Dermis microvascular lymphatic vessel endothelial cell (primary cell): Measurements from ENCODE around the gene SEZ6L. TPM values are rescaled to one million over a fixed set of nuclear protein-coding genes. Genes with fewer than 3 reads are reported as not detected.
"Not testable (repeated sequence)": the region's sequence is repeated elsewhere in the genome, so short reads cannot be mapped to it uniquely, and the experiment has no call there.

Experiments used
- DNase-seq, 2 donors: peaks; one replicate each; pipeline versions ENCODE4 v3.0.0 to v3.0.0-alpha.2; 2010; ENCODE audit warnings: low read depth in 2 of 2
- total RNA-seq: library from RNA; depleted of rRNA; stranded (reverse); fragments of >200 nt; gene quantifications from 2 replicates; pipeline ENCODE4 v1.2.1, GENCODE V29; 2014

Gene SEZ6L
- total RNA-seq, 1 donor from 2014 or later = not detected

GRCh38 chr22:26380072-26380830 lies 211.0 kb downstream of the SEZ6L start:
- DNase-seq = no peak

GRCh38 chr22:26382782-26383181 lies 213.5 kb downstream of the SEZ6L start:
- DNase-seq = no peak

GRCh38 chr22:26383968-26384556 lies 214.8 kb downstream of the SEZ6L start:
- no peak for DNase-seq

GRCh38 chr22:26385164-26385563 lies 215.9 kb downstream of the SEZ6L start:
- DNase-seq = no peak

GRCh38 chr22:26389125-26389524 lies 219.9 kb downstream of the SEZ6L start:
- no peak for DNase-seq

GRCh38 chr22:26391091-26391490 lies 221.8 kb downstream of the SEZ6L start:
- no peak for DNase-seq

GRCh38 chr22:26391623-26392022 lies 222.4 kb downstream of the SEZ6L start:
- no peak for DNase-seq

- DNase-seq = no peak
Measured at GRCh38 chr22:26393929-26394328, 224.7 kb downstream of the SEZ6L start.

- DNase-seq = peak in 1 of 2 donors; percentile 78
Measured at GRCh38 chr22:26394777-26395176, 225.5 kb downstream of the SEZ6L start.

- DNase-seq = no peak
Measured at GRCh38 chr22:26395926-26396325, 226.7 kb downstream of the SEZ6L start.

- DNase-seq = peak; percentile 33 to 83
Measured at GRCh38 chr22:26398741-26399153, 229.5 kb downstream of the SEZ6L start.

- DNase-seq = peak in 1 of 2 donors; percentile 10
Measured at GRCh38 chr22:26399289-26399688, 230.0 kb downstream of the SEZ6L start.

GRCh38 chr22:26401726-26402125 lies 232.5 kb downstream of the SEZ6L start:
- DNase-seq = no peak

- DNase-seq = no peak
Measured at GRCh38 chr22:26404851-26405421, 235.7 kb downstream of the SEZ6L start.

GRCh38 chr22:26406118-26406517 lies 236.9 kb downstream of the SEZ6L start:
- DNase-seq = no peak

- DNase-seq = not testable (repeated sequence)
Measured at GRCh38 chr22:26408562-26409220, 239.4 kb downstream of the SEZ6L start.

- DNase-seq = peak in 1 of 2 donors; percentile 44
Measured at GRCh38 chr22:26409719-26410335, 240.6 kb downstream of the SEZ6L start.

- no peak for DNase-seq
Measured at GRCh38 chr22:26410386-26410785, 241.1 kb downstream of the SEZ6L start.

GRCh38 chr22:26414347-26414746 lies 245.1 kb downstream of the SEZ6L start:
- no peak for DNase-seq

GRCh38 chr22:26416256-26416655 lies 247.0 kb downstream of the SEZ6L start:
- no peak for DNase-seq

- DNase-seq = no peak
Measured at GRCh38 chr22:26416670-26417276, 247.5 kb downstream of the SEZ6L start.
